NCI-H1694 (cell line): ENCODE results near the gene PGS1.
"Not testable (repeated sequence)": the region's sequence is repeated elsewhere in the genome, so short reads cannot be mapped to it uniquely, and the experiment has no call there.

Experiments used
- DNase-seq: peaks from one replicate; lab custom pipeline; 2025; lab: John Stamatoyannopoulos, UW

PGS1 gene, protein sequence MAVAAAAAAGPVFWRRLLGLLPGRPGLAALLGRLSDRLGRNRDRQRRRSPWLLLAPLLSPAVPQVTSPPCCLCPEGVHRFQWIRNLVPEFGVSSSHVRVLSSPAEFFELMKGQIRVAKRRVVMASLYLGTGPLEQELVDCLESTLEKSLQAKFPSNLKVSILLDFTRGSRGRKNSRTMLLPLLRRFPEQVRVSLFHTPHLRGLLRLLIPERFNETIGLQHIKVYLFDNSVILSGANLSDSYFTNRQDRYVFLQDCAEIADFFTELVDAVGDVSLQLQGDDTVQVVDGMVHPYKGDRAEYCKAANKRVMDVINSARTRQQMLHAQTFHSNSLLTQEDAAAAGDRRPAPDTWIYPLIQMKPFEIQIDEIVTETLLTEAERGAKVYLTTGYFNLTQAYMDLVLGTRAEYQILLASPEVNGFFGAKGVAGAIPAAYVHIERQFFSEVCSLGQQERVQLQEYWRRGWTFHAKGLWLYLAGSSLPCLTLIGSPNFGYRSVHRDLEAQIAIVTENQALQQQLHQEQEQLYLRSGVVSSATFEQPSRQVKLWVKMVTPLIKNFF

DNA sequence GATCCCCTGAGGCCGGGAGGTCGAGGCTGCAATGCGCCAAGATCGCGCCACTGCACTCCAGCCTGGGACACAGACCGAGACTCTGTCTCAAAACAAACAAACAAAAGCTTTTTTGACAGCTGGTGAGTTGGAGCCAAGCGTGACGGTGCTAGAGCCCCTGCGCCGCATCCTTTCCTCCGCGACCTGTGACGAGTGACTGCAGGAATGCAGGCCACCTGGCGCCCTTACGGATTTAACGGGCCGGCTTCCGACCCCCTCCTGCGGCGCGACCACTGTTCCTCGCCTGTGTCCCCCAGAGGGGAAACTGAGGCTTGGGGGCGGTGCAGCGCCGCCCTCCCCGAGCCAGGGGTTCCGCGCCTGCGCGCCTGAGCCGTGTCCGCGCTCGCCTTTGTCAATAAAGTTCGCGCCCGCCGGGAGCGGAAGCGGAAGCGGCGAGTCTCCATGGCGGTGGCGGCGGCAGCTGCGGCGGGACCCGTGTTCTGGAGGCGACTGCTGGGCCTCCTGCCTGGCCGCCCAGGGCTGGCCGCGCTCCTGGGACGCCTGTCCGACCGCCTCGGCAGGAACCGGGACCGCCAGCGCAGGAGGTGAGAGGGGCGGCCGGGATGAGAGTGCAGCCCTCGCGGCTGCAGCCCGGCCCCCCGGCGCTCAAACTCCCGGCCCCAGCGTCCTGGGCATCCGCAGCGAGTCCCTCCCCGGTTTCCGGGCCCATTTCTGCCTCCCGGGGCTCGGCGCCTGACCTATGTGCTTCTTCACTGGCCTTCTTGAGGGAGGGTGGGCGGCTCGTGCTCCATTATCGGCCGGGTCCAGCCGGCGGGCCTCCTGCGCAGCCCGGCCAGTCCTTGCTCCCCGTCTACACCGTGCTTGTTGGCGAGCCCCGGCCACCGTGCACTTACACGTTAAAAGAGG is at the start of gene PGS1:
Gene PGS1, plus strand, starts transcription at position 425 of the 906 bp plus-strand sequence. Its CDS starts 17 bp downstream, at position 442.
- DNase-seq = peak; percentile 43

DNA sequence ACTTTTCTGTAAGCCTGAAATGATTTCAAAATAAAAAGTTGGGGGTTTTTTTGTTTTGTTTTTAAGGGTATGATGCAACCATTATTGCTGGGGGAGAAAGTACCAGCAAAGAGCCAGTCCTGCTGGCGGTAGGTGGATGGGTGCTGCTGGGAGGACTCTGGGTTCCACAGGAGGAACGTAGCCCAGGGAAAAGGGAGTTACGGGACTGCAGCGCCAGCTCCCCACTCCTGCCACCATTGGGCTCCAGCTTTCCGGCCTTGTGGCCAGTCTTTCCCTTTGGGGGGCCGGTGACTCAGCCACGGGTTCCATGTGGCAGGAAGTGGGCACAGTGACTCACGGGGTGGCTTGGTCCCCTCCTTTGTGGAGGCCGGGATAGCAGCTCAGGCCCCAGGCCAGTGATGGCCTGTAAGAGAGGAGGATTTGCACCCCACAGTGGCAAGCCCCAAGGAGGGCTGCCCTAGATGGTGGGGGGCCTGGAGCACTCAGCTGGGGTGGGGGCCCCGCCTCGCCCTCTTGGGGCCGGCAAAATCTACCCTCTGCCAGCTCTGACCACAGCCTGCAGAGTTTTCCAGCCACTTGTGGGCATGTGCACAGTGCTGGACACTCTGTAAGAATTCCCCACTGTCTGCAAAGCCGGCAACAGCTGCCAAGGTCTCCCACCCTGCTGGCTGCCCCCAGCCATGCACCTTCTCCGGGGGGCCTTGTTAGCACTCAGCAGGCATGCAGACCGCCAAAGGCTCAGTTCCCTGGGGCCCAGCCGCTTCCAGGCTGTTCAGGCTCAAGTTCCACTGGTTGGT is 49.0 kb upstream of the PGS1 start:
- no peak for DNase-seq

GRCh38 chr17:78330570-78331224 is 47.8 kb upstream of the PGS1 start:
- DNase-seq = no peak

GRCh38 chr17:78331355-78331754 is 47.1 kb upstream of the PGS1 start:
- DNase-seq = not testable (repeated sequence)

- DNase-seq = no peak
These were observed 45.5 kb upstream of the PGS1 start for GRCh38 chr17:78332991-78333390.

DNA sequence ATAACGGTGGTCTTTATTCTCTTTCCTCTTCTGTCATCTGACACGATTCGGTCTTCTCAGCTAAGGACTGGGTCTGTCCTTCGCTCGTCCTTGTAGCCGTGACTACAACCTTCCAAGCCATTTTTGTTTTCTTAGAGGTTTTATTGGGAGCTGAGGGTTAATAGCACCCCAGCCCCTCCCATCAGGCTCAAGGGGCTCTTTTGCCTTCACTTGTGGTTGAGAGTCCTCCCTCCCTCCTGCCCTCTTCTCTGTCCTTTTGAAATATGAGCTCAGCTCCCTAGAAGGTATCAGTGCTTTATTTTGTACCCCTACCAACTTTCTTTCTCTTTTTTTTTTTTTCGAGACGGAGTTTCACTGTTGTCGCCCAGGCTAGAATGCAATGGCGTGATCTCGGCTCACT is 43.2 kb upstream of the PGS1 start:
- no peak for DNase-seq

GRCh38 chr17:78337244-78338109 is 41.0 kb upstream of the PGS1 start:
- DNase-seq = no peak

DNA sequence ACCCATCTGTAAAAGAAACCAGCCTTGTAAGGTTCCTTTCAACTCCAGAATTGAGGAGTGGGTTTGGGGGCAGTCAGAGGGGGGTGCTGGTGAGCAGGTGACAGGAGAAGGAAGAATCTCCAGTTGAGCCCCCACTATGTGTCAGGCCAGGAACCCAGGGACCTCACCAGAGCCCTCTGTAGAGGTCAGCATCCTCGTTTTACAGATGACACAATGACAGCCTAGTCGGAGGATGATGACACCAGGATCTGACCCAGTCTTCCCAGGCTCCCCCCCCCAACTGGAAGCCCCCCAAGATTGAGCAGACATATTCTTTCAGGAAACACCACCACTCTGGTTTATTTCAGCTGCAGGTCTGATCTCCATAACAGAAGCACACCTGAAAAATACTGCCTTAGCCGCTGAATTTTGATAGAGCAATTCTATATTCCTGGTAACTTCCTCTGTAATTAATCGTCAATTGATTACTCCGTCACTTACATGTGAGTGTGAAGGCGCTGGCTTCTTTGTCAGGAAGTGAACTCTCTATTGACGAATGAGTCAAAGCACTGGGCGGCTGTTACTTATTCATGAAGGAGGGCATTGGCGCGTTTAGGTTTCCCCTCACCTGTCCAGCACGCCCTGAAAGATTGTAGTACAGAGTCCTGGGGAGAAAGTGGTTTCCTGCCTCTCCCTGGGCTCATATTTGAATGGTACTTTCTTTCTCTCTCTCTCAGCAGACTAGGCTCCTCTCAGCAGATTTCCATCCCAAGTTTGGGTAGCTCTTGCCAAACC is 39.8 kb upstream of the PGS1 start:
- no peak for DNase-seq

DNA sequence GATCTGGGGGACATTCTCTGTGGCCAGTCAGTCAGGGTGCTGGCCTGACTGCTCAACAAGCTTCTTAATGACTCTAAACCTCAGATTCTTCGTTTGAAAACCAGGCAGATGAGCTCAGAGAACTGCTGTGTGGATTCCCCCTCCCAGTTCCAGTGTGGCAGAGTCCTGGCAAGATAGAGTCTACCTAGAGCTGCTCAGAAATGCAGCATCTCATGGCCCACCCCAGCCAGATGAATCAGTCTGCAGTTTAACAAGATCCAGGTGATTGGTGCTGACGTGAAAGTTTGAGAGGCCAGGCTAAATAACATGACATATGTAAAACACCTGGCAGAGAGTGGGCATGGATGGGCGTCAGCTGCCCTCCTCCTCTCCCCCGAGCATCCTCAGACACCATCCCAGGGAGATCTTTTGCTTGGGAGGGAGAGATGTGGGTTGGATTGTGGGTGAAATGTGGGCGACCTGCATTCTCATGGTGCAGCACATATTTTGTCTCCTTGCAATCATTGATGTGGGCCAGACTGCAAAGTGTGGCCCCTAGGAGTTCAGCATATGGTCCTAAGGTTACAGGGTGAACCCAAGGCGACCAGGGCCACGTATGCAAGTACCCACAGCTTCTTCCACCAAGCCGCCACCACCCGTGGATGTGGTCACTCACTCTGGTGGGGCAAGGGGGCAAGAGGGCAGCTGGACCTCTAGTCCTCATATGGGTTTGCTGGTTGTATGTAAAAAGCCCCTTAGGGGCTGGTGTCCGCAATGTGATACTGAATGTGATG is 38.1 kb upstream of the PGS1 start:
- DNase-seq = no peak

DNA sequence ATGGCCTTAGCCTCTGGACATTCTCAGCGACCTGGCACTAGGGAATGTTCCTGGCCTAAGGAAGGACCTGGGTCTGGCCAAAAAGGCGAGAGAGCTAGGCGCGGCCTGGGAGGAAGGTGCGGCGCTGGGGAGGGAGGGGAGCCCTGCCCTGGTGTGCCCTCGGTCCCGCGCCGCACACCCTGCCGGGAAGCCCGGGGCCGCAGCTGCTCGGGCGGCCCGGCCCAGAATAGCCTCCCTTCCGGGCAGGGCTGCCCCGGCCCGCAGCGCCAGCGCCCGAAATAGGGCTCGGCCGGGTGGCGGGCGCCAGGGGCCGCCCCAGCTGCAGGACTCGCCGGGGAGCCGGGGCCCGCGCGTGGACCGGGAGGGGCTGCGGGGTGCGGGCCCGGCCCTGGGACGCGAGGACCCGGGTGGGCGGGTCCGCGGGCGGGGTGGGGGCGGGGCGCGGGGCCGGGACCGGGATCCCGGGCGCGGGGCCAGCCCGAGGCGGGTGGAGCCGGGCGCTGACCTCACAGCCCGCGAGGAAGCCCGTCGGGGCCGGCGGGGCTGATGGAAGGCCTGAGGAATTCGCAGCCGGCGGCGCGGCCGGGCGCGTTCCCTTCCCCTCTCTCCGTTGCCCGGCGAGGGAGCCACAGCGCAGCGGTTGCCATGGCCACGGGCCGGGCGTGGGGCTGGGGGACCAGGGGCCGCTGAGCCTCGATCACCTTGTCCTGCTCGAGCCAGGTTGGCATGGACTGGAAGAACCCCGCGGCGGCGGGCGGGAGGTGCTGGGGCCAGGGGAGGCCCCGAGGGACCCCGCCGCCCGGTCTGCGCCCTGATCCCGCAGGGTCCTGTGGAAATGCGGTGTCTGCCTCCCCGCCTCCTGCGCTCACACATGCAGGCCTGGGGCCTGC is 36.6 kb upstream of the PGS1 start:
- no peak for DNase-seq

DNA sequence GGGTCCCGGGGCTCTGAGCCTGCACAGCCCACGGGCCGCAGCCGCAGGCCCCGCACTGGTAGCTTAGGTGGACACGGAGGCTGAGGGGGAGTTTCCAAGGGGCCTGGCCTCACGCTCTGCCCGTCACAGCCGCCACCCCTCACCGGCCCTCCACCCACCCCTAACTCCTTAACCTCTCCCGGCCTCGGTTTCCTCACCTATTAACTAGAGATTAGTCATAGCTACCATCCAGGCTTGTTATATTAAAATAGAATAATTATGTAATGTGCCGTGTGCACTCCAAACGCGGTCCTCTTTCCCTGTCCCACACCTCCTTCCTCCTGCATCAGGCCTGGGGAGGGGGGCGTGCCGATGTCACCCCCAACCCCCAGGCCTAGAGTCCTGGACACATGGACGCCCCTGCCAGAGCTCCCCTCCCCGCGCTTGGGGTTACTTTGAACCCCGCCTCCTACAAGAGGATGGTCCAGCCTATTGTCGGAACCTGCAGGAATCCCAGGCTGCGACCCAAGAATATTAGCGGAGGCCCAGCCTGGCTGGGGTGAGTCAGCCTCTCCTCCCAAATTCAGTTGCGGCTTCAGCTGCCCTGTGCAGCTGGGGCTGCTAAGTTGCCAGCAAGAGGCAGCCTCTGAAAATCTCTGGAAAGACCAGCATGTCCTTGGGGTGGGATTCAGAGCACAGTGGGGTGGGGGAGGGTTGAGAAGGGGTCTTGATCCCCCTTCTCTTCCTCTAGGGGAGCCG is 35.8 kb upstream of the PGS1 start:
- no peak for DNase-seq

- no peak for DNase-seq
These were observed 35.3 kb upstream of the PGS1 start for GRCh38 chr17:78343187-78343542.

DNA sequence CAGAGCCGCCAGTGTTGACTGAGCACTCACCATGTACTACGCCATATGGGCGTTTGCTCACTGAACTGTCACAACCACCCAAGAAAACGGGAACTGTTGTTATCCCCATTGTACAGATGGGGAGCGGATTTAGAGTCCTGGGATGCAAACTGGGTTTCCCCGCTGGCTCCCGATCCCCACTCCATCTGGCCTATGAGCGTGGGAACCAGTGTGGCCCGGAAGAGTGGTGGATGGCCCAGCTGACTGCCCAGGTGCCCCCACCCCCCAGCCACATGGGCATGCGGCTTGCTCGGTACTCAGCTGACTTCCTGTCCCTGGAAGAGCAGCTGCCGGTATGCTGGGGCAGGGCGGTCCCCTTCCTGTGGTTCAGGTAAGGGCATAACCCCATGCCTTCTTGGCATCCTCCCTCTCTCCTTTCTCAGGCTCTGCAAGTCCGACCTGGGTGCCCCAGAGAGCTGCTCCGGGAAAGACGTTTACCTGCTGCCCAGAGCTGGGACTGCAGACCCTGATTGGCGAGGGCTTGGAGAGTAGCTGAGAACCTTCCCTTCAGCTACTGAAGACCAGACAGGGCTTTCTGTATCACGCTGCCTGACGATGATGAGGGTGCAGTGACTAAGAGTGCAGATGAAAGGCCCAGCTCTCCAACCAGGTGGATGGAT is 34.8 kb upstream of the PGS1 start:
- DNase-seq = peak; percentile 49

DNA sequence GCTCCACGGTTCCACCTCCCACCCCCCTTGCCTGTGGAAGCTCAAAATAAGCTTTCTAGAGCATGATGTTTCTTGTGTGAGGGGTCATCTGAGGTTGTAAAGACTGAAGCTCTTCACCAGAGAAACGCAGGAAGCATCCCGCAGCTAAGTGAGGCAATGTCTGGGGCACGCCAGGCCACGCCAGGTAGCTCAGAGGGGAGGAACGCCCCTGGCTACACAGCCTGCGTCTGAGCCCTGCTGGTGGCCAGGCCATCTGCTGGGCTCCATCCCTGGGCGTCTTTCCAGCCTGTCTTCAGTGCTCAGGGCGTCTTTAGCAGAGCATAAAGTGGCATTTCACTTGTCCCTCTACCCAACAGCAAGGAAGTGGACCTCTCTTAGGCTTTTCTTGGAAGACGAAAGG is 33.8 kb upstream of the PGS1 start:
- DNase-seq = no peak

DNA sequence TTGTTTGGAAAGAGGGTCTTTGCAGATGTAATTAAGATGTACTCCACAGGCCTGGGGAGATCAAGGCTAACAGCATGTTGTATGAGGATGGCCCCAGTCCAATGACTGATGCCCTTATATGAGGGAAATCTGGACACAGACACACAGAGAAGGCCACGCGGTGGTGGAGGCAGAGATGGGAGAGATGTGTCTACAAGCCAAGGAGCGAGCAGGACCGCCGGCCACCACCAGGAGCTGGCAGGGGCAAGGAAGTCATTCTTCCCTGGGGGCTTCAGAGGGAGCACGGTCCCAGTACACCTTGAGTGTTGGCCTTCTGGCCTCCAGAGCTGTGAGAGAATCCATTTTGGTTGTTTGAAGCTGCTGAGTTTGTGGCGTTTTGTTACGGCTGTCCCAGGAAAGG is 33.3 kb upstream of the PGS1 start:
- DNase-seq = no peak

- no peak for DNase-seq
These were observed 32.5 kb upstream of the PGS1 start for GRCh38 chr17:78345791-78346494.
